Liver (tissue), 9 donors: ENCODE data around the gene RAB27B. TPM values are rescaled to one million over a fixed set of nuclear protein-coding genes. Genes with fewer than 3 reads are reported as not detected.
A peak's percentile ranks its signal among the peaks of the same experiment; 100 is the strongest.

ENCODE experiments used
- DNase-seq: peaks from one replicate; pipeline ENCODE4 v3.0.0-alpha.2; 2017; ENCODE audit warnings: low spot score
- H3K27ac ChIP-seq, 2 donors: one replicate each; pipeline ENCODE4 v1.7.0; 2013; ENCODE audit warnings: inconsistent platforms in 2 of 2, low read length in 2 of 2, control low read depth in 1 of 2, low read depth in 1 of 2, mild to moderate bottlenecking in 1 of 2
- H3K27me3 ChIP-seq, 4 donors: one replicate each; pipeline versions ENCODE4 v1.6.1 to v1.7.0; 2013; ENCODE audit warnings: low read length in 3 of 4, inconsistent platforms in 1 of 4, mild to moderate bottlenecking in 1 of 4, moderate library complexity in 1 of 4; ENCODE audit not compliant: control insufficient read depth in 4 of 4, insufficient read depth in 4 of 4
- H3K36me3 ChIP-seq, 4 donors: one replicate each; pipeline versions ENCODE4 v1.6.1 to v1.7.0; 2013; ENCODE audit warnings: low read length in 3 of 4, mild to moderate bottlenecking in 3 of 4, low read depth in 1 of 4, moderate library complexity in 1 of 4; ENCODE audit not compliant: control insufficient read depth in 4 of 4, insufficient read depth in 3 of 4
- H3K4me1 ChIP-seq, 4 donors: one replicate each; pipeline versions ENCODE4 v1.6.1 to v1.7.0; 2013; ENCODE audit warnings: low read length in 3 of 4, mild to moderate bottlenecking in 3 of 4, moderate library complexity in 1 of 4; ENCODE audit not compliant: control insufficient read depth in 4 of 4, insufficient read depth in 4 of 4
- H3K4me3 ChIP-seq, 3 donors: one replicate each; pipeline versions ENCODE4 v1.6.1 to v1.7.0; 2013; ENCODE audit warnings: low read length in 3 of 3, control low read depth in 1 of 3, low read depth in 1 of 3, mild to moderate bottlenecking in 1 of 3
- H3K9ac ChIP-seq, 2 donors: one replicate each; pipeline ENCODE4 v1.7.0; 2013; ENCODE audit warnings: low read length in 2 of 2, mild to moderate bottlenecking in 2 of 2, moderate library complexity in 2 of 2, control low read depth in 1 of 2, low read depth in 1 of 2
- H3K9me3 ChIP-seq, 4 donors: one replicate each; pipeline versions ENCODE4 v1.6.1 to v1.7.0; 2013; ENCODE audit warnings: low read length in 3 of 4; ENCODE audit not compliant: control insufficient read depth in 4 of 4
- CTCF ChIP-seq: fragments of 150-350 bp; IDR thresholded peaks from 2 replicates; pipeline ENCODE4 v1.5.1; 2017; ENCODE audit warnings: improper control_type of control experiment, low read depth, low read length; ENCODE audit not compliant: missing input control
- FOXA1 ChIP-seq: IDR thresholded peaks from 2 replicates; pipeline ENCODE4 v1.6.1; 2016; ENCODE audit warnings: antibody characterized with exemption
- FOXA2 ChIP-seq: IDR thresholded peaks from 2 replicates; pipeline ENCODE4 v1.6.1; 2016; ENCODE audit warnings: antibody characterized with exemption
- GABPA ChIP-seq, 2 donors: IDR thresholded peaks in 1 of 2; conservative IDR thresholded peaks in 1 of 2; 2 replicates each; pipeline ENCODE4 v1.6.1; 2016; ENCODE audit warnings: antibody characterized with exemption in 2 of 2, mild to moderate bottlenecking in 1 of 2, moderate library complexity in 1 of 2
- HNF4A ChIP-seq, 2 donors: conservative IDR thresholded peaks; 2 replicates each; pipeline ENCODE4 v1.6.1; 2016; ENCODE audit warnings: antibody characterized with exemption in 2 of 2, mild to moderate bottlenecking in 2 of 2
- HNF4G ChIP-seq: IDR thresholded peaks from 2 replicates; pipeline ENCODE4 v1.6.1; 2016; ENCODE audit warnings: antibody characterized with exemption
- MAX ChIP-seq: IDR thresholded peaks from 2 replicates; pipeline ENCODE4 v1.6.1; 2016; ENCODE audit warnings: antibody characterized with exemption
- NR2F2 ChIP-seq: IDR thresholded peaks from 2 replicates; pipeline ENCODE4 v1.6.1; 2016; ENCODE audit warnings: antibody characterized with exemption
- RAD21 ChIP-seq, 2 donors: IDR thresholded peaks; 2 replicates each; pipeline ENCODE4 v1.6.1; 2016; ENCODE audit warnings: antibody characterized with exemption in 2 of 2, mild to moderate bottlenecking in 2 of 2
- REST ChIP-seq: IDR thresholded peaks from 2 replicates; pipeline ENCODE4 v1.6.1; 2016; ENCODE audit warnings: antibody characterized with exemption, mild to moderate bottlenecking
- RXRA ChIP-seq, 2 donors: IDR thresholded peaks; 2 replicates each; pipeline ENCODE4 v1.6.1; 2017 to 2018; ENCODE audit warnings: antibody characterized with exemption in 2 of 2, mild to moderate bottlenecking in 1 of 2
- SP1 ChIP-seq: IDR thresholded peaks from 2 replicates; pipeline ENCODE4 v1.6.1; 2018; ENCODE audit warnings: antibody characterized with exemption, mild to moderate bottlenecking
- TAF1 ChIP-seq: conservative IDR thresholded peaks from 2 replicates; pipeline ENCODE4 v1.6.1; 2016; ENCODE audit warnings: antibody characterized with exemption, mild to moderate bottlenecking
- YY1 ChIP-seq: IDR thresholded peaks from 2 replicates; pipeline ENCODE4 v1.6.1; 2016; ENCODE audit warnings: antibody characterized with exemption, mild to moderate bottlenecking
- ZBTB33 ChIP-seq: IDR thresholded peaks from 2 replicates; pipeline ENCODE4 v1.6.1; 2016; ENCODE audit warnings: antibody characterized with exemption
- WGBS: extraction: QIAGEN DNeasy Blood & Tissue Kit; methylation state at CpG from one replicate; pipeline ENCODE4 v1.1.7; 2013; 5-methylcytosine and 5-hydroxymethylcytosine counted together
- polyA plus RNA-seq, 2 donors: library from polyadenylated mRNA; stranded (reverse) in 1 of 2; unstranded in 1 of 2; fragments of 200-250 nt in 1 of 2; fragments of >200 nt in 1 of 2; fragmentation: Nextera tagmentation in 1 of 2; extraction: Ambion mirVana in 1 of 2; gene quantifications; one replicate each; pipeline versions ENCODE4 v1.2.1 to v1.2.3, GENCODE V29; 2013 to 2015
- total RNA-seq, 2 donors: library from RNA; depleted of rRNA; stranded (reverse); fragments of >200 nt; gene quantifications; one replicate each; pipeline ENCODE4 v1.2.3, GENCODE V29; 2014
- donor health status: healthy.
- donor health status: healthy.
- donor health status: healthy.
- donor health status: healthy.
- donor health status: healthy.

The RAB27B gene
- total and polyA plus RNA-seq, 4 donors: 0.13 to 4.5 (median 0.24) TPM

GRCh38 chr18:54928236-54928635 lies 100.0 kb downstream of the RAB27B start:
- H3K9ac ChIP-seq: no peak overlapping the region

GRCh38 chr18:54931152-54931551 lies 102.9 kb downstream of the RAB27B start:
- peak in 1 of 2 donors; percentile 33 for TF ChIP-seq RAD21 (IDR thresholded peaks at IDR 0.05)
- TF ChIP-seq FOXA2: no peak
- Histone ChIP-seq H3K27ac (no peak overlapping the region), H3K36me3 (peaks cover 0 to 5% (median 2%) of the 10 kb centered on the region in 4 donors), H3K4me1 (no peaks in the 10 kb centered on the region), H3K9me3 (no peaks in the 10 kb centered on the region), H3K4me3 (no peak overlapping the region), H3K9ac (no peak overlapping the region), H3K27me3 (no peaks in the 10 kb centered on the region)
- DNase-seq: no peak
- 97% methylated on average over 4 of the region's 4 CpGs for WGBS

More at GRCh38 chr18:54928236-54928635, 100.0 kb downstream of the RAB27B start:
- H3K9me3 ChIP-seq: no peaks in the 10 kb centered on the region
- no peak for TF ChIP-seq GABPA (IDR thresholded peaks at IDR 0.05 in 1 of 2, conservative IDR thresholded peaks at IDR 0.05 in 1 of 2)
- TF ChIP-seq ZBTB33: no peak
- TF ChIP-seq MAX: no peak
- no peak for TF ChIP-seq HNF4A (conservative IDR thresholded peaks at IDR 0.05)
- TF ChIP-seq TAF1: no peak
- TF ChIP-seq SP1: no peak
- TF ChIP-seq NR2F2: no peak
- TF ChIP-seq CTCF: no peak
- no peak for TF ChIP-seq RXRA (IDR thresholded peaks at IDR 0.05)
- no peaks in the 10 kb centered on the region for H3K4me1 ChIP-seq
- WGBS: 96% methylated on average over 2 of the region's 2 CpGs
- peaks cover 2 to 4% (median 3%) of the 10 kb centered on the region in 4 donors for H3K36me3 ChIP-seq
- no peak overlapping the region for H3K4me3 ChIP-seq
- DNase-seq: no peak
- no peak overlapping the region for H3K27ac ChIP-seq
- no peaks in the 10 kb centered on the region for H3K27me3 ChIP-seq

GRCh38 chr18:54932472-54932871 lies 104.2 kb downstream of the RAB27B start:
- Histone ChIP-seq H3K4me3 (no peak overlapping the region), H3K9ac (no peak overlapping the region), H3K27ac (no peak overlapping the region), H3K9me3 (no peaks in the 10 kb centered on the region), H3K27me3 (no peaks in the 10 kb centered on the region), H3K36me3 (peaks cover 2 to 5% (median 4%) of the 10 kb centered on the region in 4 donors), H3K4me1 (no peaks in the 10 kb centered on the region)
- TF ChIP-seq SP1 (no peak), FOXA2 (no peak), FOXA1 (no peak), YY1 (no peak), HNF4A (conservative IDR thresholded peaks at IDR 0.05) (no peak), RAD21 (IDR thresholded peaks at IDR 0.05) (no peak), REST (no peak), HNF4G (no peak), MAX (no peak), NR2F2 (no peak)
- DNase-seq: no peak
- 55% methylated on average over 1 of the region's 1 CpG for WGBS
